ENCODE data around the gene SNX33.

- TF ChIP-seq CTCF (optimal IDR thresholded peaks at IDR 0.05 in 1 of 3, IDR thresholded peaks at IDR 0.05 in 1 of 3, conservative IDR thresholded peaks at IDR 0.05 in 1 of 3; ENCODE audit: extremely low read depth in 1 of 3, insufficient read depth in 2 of 3, low read length in 3 of 3) (no peak), EZH2 (IDR thresholded peaks at IDR 0.05; ENCODE audit: low read length) (no peak)
Measured at GRCh38 chr15:75704618-75705017, 56.9 kb downstream of the SNX33 start.

Measured in keratinocyte (primary cell).